ENCODE measurements around the gene POPDC2. TPM values are rescaled to one million over a fixed set of nuclear protein-coding genes. Genes with fewer than 3 reads are reported as not detected.

Gene POPDC2
- total and polyA plus RNA-seq, 4 experiments from 2014 or later, result 2.0 to 7.4 (median 5.0) TPM

DNA sequence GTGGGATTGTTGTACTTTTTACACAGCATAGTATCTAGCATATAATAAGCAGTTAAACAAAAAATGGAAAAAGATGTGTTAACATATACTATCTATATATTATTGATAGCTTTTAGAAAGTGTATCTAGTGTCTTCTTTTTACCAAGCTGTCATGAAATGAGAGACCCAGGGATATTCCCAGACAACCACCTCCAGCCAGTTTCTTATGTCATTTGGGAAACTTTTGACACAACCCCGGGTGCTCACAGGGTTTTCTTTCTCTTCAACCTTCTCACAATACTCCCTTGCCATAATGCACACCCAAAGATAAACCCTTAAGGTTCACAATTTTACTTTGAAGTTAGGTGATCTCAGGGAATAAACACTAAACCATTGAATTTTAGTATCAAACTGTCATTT lies 67.5 kb downstream of the POPDC2 start:
- Histone ChIP-seq H3K9me3 (ENCODE audit: control insufficient read depth in 1 of 2, low read length in 2 of 2) (no peaks in the 10 kb centered on the region), H3K36me3 (ENCODE audit: insufficient read depth, low read length) (no peaks in the 10 kb centered on the region), H3K27me3 (ENCODE audit: insufficient read depth, low read length) (no peaks in the 10 kb centered on the region), H3K4me1 (ENCODE audit: insufficient read depth, low read length) (no peaks in the 10 kb centered on the region), H3K4me3 (ENCODE audit: low read length in 2 of 2) (no peak overlapping the region), H3K27ac (ENCODE audit: low read depth, low read length) (no peak overlapping the region)
- peaks cover 0 to 1% of the 10 kb centered on the region in 2 donors for H3K36me3 Mint-ChIP-seq
- POLR2A ChIA-PET (ENCODE audit: partially characterized antibody), result no interaction called here
- no peak overlapping the region for H3K4me3 Mint-ChIP-seq
- H3K27ac Mint-ChIP-seq, result no peak overlapping the region
- peaks cover 0 to 5% (median 2%) of the 10 kb centered on the region in 4 donors for H3K4me1 Mint-ChIP-seq
- peaks cover 0 to 4% of the 10 kb centered on the region in 2 donors for H3K27me3 Mint-ChIP-seq
- intact Hi-C loops (cut with micrococcal nuclease), result no loop called here
- CTCF ChIA-PET (ENCODE audit: partially characterized antibody), result no interaction called here
- H3K9me3 Mint-ChIP-seq, result peaks cover 0 to 8% (median 0%) of the 10 kb centered on the region in 8 donors
- no peak for DNase-seq

Other genes starting within 250 kb of the POPDC2 start
- 10 to 100 TPM; 46.1 to 47.4 TPM for gene TMEM39A, start 197.0 kb downstream of the POPDC2 start, total RNA-seq
- 10 to 100 TPM in 1 of 2 donors, 1 to 10 TPM in 1; 9.2 to 18.6 TPM for gene TMEM39A, start 197.0 kb downstream of the POPDC2 start, polyA plus RNA-seq
- 10 to 100 TPM; 39.5 to 40.2 TPM for gene POGLUT1, start 191.6 kb downstream of the POPDC2 start, total RNA-seq
- 10 to 100 TPM; 37.6 to 51.1 TPM for gene POGLUT1, start 191.6 kb downstream of the POPDC2 start, polyA plus RNA-seq
- gene TIMMDC1, start 162.0 kb downstream of the POPDC2 start, total RNA-seq, result 10 to 100 TPM; 72.3 to 80.9 TPM
- gene TIMMDC1, start 162.0 kb downstream of the POPDC2 start, polyA plus RNA-seq, result 10 to 100 TPM; 72.2 to 75.2 TPM
- under 1 TPM; 0.42 to 0.44 TPM for gene CD80, start 101.0 kb downstream of the POPDC2 start, total RNA-seq
- 1 to 10 TPM in 1 of 2 donors, not detected in 1; 1.6 TPM for gene CD80, start 101.0 kb downstream of the POPDC2 start, polyA plus RNA-seq
- 1 to 10 TPM; 1.2 to 1.4 TPM for gene ADPRH, start 81.1 kb downstream of the POPDC2 start, total RNA-seq
- 1 to 10 TPM; 2.1 to 3.4 TPM for gene ADPRH, start 81.1 kb downstream of the POPDC2 start, polyA plus RNA-seq
- gene PLA1A, start 62.7 kb downstream of the POPDC2 start, total RNA-seq, result not detected
- not detected for gene PLA1A, start 62.7 kb downstream of the POPDC2 start, polyA plus RNA-seq
- gene COX17, start 16.8 kb upstream of the POPDC2 start, total RNA-seq, result 10 to 100 TPM; 46.1 to 48.9 TPM
- 10 to 100 TPM; 78.4 to 88.2 TPM for gene COX17, start 16.8 kb upstream of the POPDC2 start, polyA plus RNA-seq
- gene CFAP91, start 42.4 kb upstream of the POPDC2 start, total RNA-seq, result under 1 TPM in 1 of 2 experiments, not detected in 1; 0.58 TPM
- under 1 TPM in 1 of 2 donors, not detected in 1; 0.48 TPM for gene CFAP91, start 42.4 kb upstream of the POPDC2 start, polyA plus RNA-seq
- under 1 TPM; 0.39 to 0.49 TPM for gene NR1I2, start 121.5 kb upstream of the POPDC2 start, total RNA-seq
- under 1 TPM; 0.40 to 0.46 TPM for gene NR1I2, start 121.5 kb upstream of the POPDC2 start, polyA plus RNA-seq